CD14-positive monocyte (primary cell): ENCODE results near the gene SEPTIN8. TPM values are rescaled to one million over a fixed set of nuclear protein-coding genes. Genes with fewer than 3 reads are reported as not detected.
A peak's percentile ranks its signal among the peaks of the same experiment; 100 is the strongest.

Experiments used
- DNase-seq, 3 donors: peaks; one replicate each; pipeline ENCODE4 v3.0.0-alpha.2; 2011 to 2022
- H2AFZ ChIP-seq: 2 replicates; pipeline ENCODE4 v1.6.0; 2012; ENCODE audit warnings: mild to moderate bottlenecking, low read depth, low read length, inconsistent platforms; ENCODE audit not compliant: insufficient read depth, poor library complexity, severe bottlenecking
- H3K27ac ChIP-seq, 2 donors: 1 replicate in 1 of 2; 2 replicates in 1 of 2; pipeline ENCODE4 v1.5.1; 2012 to 2013; ENCODE audit warnings: low read length in 2 of 2, control low read depth in 1 of 2, inconsistent platforms in 1 of 2, low read depth in 1 of 2, mild to moderate bottlenecking in 1 of 2
- H3K27me3 ChIP-seq, 2 donors: one replicate each; pipeline versions ENCODE4 v1.6.0 to v1.6.1; 2011 to 2013; ENCODE audit warnings: low read length in 2 of 2; ENCODE audit not compliant: control insufficient read depth in 2 of 2, insufficient read depth in 2 of 2
- H3K36me3 ChIP-seq, 2 donors: replicated peaks in 1 of 2; 1 replicate in 1 of 2; 2 replicates in 1 of 2; pipeline versions ENCODE4 v1.5.1 to v1.6.1; 2012 to 2013; ENCODE audit warnings: low read length in 2 of 2, control low read depth in 1 of 2, inconsistent platforms in 1 of 2, mild to moderate bottlenecking in 1 of 2; ENCODE audit not compliant: insufficient read depth in 2 of 2, control insufficient read depth in 1 of 2
- H3K4me1 ChIP-seq, 2 donors: 1 replicate in 1 of 2; 2 replicates in 1 of 2; pipeline versions ENCODE4 v1.5.1 to v1.6.1; 2012 to 2013; ENCODE audit warnings: low read length in 2 of 2, control low read depth in 1 of 2, inconsistent platforms in 1 of 2, mild to moderate bottlenecking in 1 of 2, moderate library complexity in 1 of 2; ENCODE audit not compliant: insufficient read depth in 2 of 2, control insufficient read depth in 1 of 2
- H3K4me2 ChIP-seq: replicated peaks from 2 replicates; pipeline ENCODE3; 2012; ENCODE audit warnings: low read length, moderate library complexity, mild to moderate bottlenecking; ENCODE audit not compliant: poor library complexity, severe bottlenecking; ENCODE audit errors: extremely low read depth
- H3K4me3 ChIP-seq, 3 experiments: fragments of 200-600 bp in 1 of 3; sonication (generic) in 1 of 3; replicated peaks in 1 of 3; 1 replicate in 2 of 3; 2 replicates in 1 of 3; pipeline ENCODE4 v1.5.1; 2011 to 2013; ENCODE audit warnings: low read length in 3 of 3, mild to moderate bottlenecking in 3 of 3, control low read depth in 2 of 3, low read depth in 2 of 3, inconsistent platforms in 1 of 3, moderate library complexity in 1 of 3
- H3K79me2 ChIP-seq: 2 replicates; pipeline ENCODE4 v1.6.0; 2012; ENCODE audit warnings: mild to moderate bottlenecking, control low read depth, inconsistent platforms, low read length, moderate library complexity; ENCODE audit not compliant: insufficient read depth
- H3K9ac ChIP-seq: 2 replicates; pipeline ENCODE4 v1.6.0; 2017; ENCODE audit warnings: low read length, mild to moderate bottlenecking; ENCODE audit not compliant: insufficient read depth, poor library complexity, severe bottlenecking
- H3K9me3 ChIP-seq, 2 donors: replicated peaks in 1 of 2; 1 replicate in 1 of 2; 2 replicates in 1 of 2; pipeline versions ENCODE4 v1.5.1 to v1.6.1; 2012 to 2013; ENCODE audit warnings: low read length in 2 of 2, control low read depth in 1 of 2; ENCODE audit not compliant: control insufficient read depth in 1 of 2, insufficient read depth in 1 of 2
- H4K20me1 ChIP-seq: 2 replicates; pipeline ENCODE4 v1.6.0; 2012; ENCODE audit warnings: mild to moderate bottlenecking, low read length, control low read depth, moderate library complexity; ENCODE audit not compliant: insufficient read depth
- H3K27ac Mint-ChIP-seq, 7 donors: one replicate each; pipeline ENCODE4 v1.8.0; 2020; ENCODE audit warnings: mild to moderate bottlenecking in 7 of 7, mixed read lengths in 7 of 7, moderate library complexity in 6 of 7, inconsistent platforms in 2 of 7
- H3K27me3 Mint-ChIP-seq, 3 donors: one replicate each; pipeline ENCODE4 v1.8.0; 2021 to 2022; ENCODE audit warnings: low read depth in 3 of 3, mild to moderate bottlenecking in 3 of 3, mixed read lengths in 3 of 3, moderate library complexity in 3 of 3, inconsistent platforms in 1 of 3
- H3K36me3 Mint-ChIP-seq, 2 donors: one replicate each; pipeline ENCODE4 v1.8.0; 2020; ENCODE audit warnings: mixed read lengths in 2 of 2, inconsistent platforms in 1 of 2, mild to moderate bottlenecking in 1 of 2
- H3K4me1 Mint-ChIP-seq: one replicate; pipeline ENCODE4 v1.8.0; 2020; ENCODE audit warnings: mild to moderate bottlenecking, mixed read lengths
- H3K4me3 Mint-ChIP-seq, 2 donors: one replicate each; pipeline ENCODE4 v1.8.0; 2020; ENCODE audit warnings: mild to moderate bottlenecking in 2 of 2, mixed read lengths in 2 of 2, moderate library complexity in 1 of 2
- H3K9me3 Mint-ChIP-seq, 7 donors: one replicate each; pipeline ENCODE4 v1.8.0; 2020 to 2022; ENCODE audit warnings: mixed read lengths in 7 of 7, mild to moderate bottlenecking in 6 of 7, moderate library complexity in 6 of 7, inconsistent platforms in 2 of 7
- WGBS: methylation state at CpG from one replicate; pipeline ENCODE4 v1.1.5; 2013; ENCODE audit warnings: missing lambda C conversion rate; ENCODE audit not compliant: insufficient coverage; 5-methylcytosine and 5-hydroxymethylcytosine counted together
- intact Hi-C, 2 donors: fragments of 100-400 bp; cut with micrococcal nuclease; formaldehyde crosslinking; loops; one replicate each; pipeline versions ENCODE4 v1.15.0 to v1.15.1; 2023
- polyA plus RNA-seq, 3 donors: library from polyadenylated mRNA; depleted of rRNA in 1 of 3; unstranded in 2 of 3; stranded (reverse) in 1 of 3; fragments of 300-500 nt in 2 of 3; fragments of >200 nt in 1 of 3; fragmentation: Illumina TruSeq in 2 of 3; gene quantifications; 1 replicate in 2 of 3; 2 replicates in 1 of 3; pipeline ENCODE4 v1.2.3, GENCODE V29; 2012 to 2021
- TF ChIP-seq, protein P1 (sequence below): fragments of 200-600 bp; IDR thresholded peaks from one replicate; pipeline ENCODE4 v1.8.0; 2022; ENCODE audit warnings: antibody characterized with exemption, mild to moderate bottlenecking

Gene SEPTIN8
- polyA plus RNA-seq, 3 donors: 0.36 to 5.0 (median 0.54) TPM

DNA sequence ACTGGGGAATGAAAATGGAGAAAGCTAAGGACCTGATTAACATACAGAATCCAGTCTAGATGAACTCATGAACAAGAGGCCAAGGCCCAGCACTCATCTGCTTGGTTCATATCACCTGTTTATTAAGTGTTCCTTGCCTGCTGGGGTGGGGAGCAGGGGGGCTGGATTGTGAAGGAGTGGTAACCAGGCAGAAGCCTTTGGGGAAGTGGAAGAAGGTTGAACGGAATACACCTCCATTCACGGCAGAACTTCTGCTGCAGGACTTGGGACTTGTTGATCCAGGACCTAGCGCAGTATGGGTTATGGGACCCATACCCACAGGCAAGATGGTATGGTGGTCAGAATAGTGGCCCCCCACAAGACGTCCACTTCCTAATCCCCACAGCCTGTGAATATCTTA lies 8.8 kb upstream of the SEPTIN8 start:
- H3K9me3 Mint-ChIP-seq: peaks cover 0 to 2% (median 0%) of the 10 kb centered on the region in 7 donors
- Histone ChIP-seq H3K9me3 (no peaks in the 10 kb centered on the region), H3K79me2 (no peaks in the 10 kb centered on the region), H3K4me2 (no peak overlapping the region), H2AFZ (no peak overlapping the region), H4K20me1 (no peaks in the 10 kb centered on the region), H3K27me3 (peaks cover 4 to 11% of the 10 kb centered on the region in 2 donors), H3K27ac (no peak overlapping the region), H3K4me1 (peaks cover 9 to 13% of the 10 kb centered on the region in 2 donors), H3K9ac (no peak overlapping the region), H3K4me3 (no peak overlapping the region), H3K36me3 (no peaks in the 10 kb centered on the region)
- WGBS: 100% methylated on average over 2 of the region's 4 CpGs
- H3K27ac Mint-ChIP-seq: no peak overlapping the region
- peaks cover 16 to 37% (median 30%) of the 10 kb centered on the region in 3 donors for H3K27me3 Mint-ChIP-seq
- H3K4me3 Mint-ChIP-seq: peak overlapping the region in 1 of 2 donors; percentile 31
- intact Hi-C loops: no loop called here
- no peak for DNase-seq
- H3K4me1 Mint-ChIP-seq: peaks cover 7% of the 10 kb centered on the region
- no peaks in the 10 kb centered on the region for H3K36me3 Mint-ChIP-seq
- TF ChIP-seq, protein P1, sequence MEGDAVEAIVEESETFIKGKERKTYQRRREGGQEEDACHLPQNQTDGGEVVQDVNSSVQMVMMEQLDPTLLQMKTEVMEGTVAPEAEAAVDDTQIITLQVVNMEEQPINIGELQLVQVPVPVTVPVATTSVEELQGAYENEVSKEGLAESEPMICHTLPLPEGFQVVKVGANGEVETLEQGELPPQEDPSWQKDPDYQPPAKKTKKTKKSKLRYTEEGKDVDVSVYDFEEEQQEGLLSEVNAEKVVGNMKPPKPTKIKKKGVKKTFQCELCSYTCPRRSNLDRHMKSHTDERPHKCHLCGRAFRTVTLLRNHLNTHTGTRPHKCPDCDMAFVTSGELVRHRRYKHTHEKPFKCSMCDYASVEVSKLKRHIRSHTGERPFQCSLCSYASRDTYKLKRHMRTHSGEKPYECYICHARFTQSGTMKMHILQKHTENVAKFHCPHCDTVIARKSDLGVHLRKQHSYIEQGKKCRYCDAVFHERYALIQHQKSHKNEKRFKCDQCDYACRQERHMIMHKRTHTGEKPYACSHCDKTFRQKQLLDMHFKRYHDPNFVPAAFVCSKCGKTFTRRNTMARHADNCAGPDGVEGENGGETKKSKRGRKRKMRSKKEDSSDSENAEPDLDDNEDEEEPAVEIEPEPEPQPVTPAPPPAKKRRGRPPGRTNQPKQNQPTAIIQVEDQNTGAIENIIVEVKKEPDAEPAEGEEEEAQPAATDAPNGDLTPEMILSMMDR: no peak

DNA sequence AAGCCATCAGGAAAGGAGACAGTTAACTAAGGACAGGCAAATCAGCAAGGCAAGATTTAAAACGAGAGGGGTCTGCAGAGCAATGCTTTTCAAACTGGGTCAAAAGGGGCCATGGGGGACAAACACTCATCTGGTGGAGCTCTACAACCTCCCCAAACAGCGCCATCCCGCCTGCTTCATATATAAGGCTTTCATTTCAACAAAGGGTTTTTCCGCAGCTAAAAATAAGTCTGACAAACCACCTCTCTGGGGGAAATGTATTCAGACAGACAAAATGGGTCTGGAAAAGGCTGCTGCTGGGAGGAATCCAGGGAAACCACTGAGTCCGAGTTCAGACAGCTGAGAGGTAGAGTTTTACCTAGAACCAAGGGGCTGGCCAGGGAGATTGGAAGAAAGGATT lies 8.3 kb upstream of the SEPTIN8 start:
- H3K36me3 Mint-ChIP-seq: no peaks in the 10 kb centered on the region
- intact Hi-C loops: no loop called here
- no peak for DNase-seq
- Histone ChIP-seq H3K4me3 (no peak overlapping the region), H3K9me3 (no peaks in the 10 kb centered on the region), H4K20me1 (no peaks in the 10 kb centered on the region), H3K9ac (no peak overlapping the region), H3K4me2 (no peak overlapping the region), H3K27ac (no peak overlapping the region), H3K4me1 (peaks cover 9 to 13% of the 10 kb centered on the region in 2 donors), H3K27me3 (peaks cover 7 to 16% of the 10 kb centered on the region in 2 donors), H3K36me3 (no peaks in the 10 kb centered on the region), H3K79me2 (no peaks in the 10 kb centered on the region), H2AFZ (no peak overlapping the region)
- H3K27ac Mint-ChIP-seq: no peak overlapping the region
- TF ChIP-seq, protein P1: no peak
- peaks cover 0 to 2% (median 0%) of the 10 kb centered on the region in 7 donors for H3K9me3 Mint-ChIP-seq
- H3K4me3 Mint-ChIP-seq: no peak overlapping the region
- WGBS: 56% methylated on average over 2 of the region's 5 CpGs
- H3K27me3 Mint-ChIP-seq: peaks cover 16 to 35% (median 33%) of the 10 kb centered on the region in 3 donors
- H3K4me1 Mint-ChIP-seq: peaks cover 7% of the 10 kb centered on the region
